Tibial nerve (tissue), 4 donors: ENCODE data around the gene DGKD.

Experiments
- EP300 ChIP-seq, 2 donors: sonication (generic); formaldehyde crosslinking; IDR thresholded peaks; one replicate each; pipeline ENCODE4 v1.6.1; 2017; ENCODE audit warnings: antibody characterized with exemption in 2 of 2, mild to moderate bottlenecking in 1 of 2
- POLR2A ChIP-seq, 2 donors: fragments of 450-650 bp; IDR thresholded peaks; one replicate each; pipeline ENCODE4 v1.6.1; 2017; ENCODE audit warnings: antibody characterized with exemption in 2 of 2, mild to moderate bottlenecking in 2 of 2, moderate library complexity in 2 of 2
- TF ChIP-seq, protein P1 (sequence below), 5 experiments: fragments of 200-600 bp in 3 of 5; fragments of 450-650 bp in 2 of 5; sonication (generic) in 3 of 5; IDR thresholded peaks; one replicate each; pipeline ENCODE4 v1.5.1; 2016 to 2019; ENCODE audit warnings: antibody characterized with exemption in 5 of 5, mild to moderate bottlenecking in 3 of 5, moderate library complexity in 2 of 5

DNA sequence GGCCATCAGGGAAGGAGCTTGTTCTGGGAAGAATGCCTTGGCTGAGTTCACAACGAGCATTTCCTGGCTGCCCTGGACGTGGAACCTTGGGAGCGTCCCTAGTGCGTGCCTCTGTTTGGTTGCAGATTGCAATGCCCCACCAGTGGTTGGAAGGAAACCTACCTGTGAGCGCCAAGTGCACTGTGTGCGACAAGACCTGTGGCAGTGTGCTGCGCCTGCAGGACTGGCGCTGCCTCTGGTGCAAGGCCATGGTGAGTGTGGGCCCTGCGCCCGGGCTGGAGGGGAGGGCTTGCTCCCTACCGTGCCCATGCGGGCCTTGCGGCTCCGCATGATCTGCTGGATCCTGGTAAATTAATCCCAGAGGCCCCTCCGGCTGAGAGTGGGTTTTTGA, 81.9 kb downstream of the DGKD start:
- TF ChIP-seq, protein P1, sequence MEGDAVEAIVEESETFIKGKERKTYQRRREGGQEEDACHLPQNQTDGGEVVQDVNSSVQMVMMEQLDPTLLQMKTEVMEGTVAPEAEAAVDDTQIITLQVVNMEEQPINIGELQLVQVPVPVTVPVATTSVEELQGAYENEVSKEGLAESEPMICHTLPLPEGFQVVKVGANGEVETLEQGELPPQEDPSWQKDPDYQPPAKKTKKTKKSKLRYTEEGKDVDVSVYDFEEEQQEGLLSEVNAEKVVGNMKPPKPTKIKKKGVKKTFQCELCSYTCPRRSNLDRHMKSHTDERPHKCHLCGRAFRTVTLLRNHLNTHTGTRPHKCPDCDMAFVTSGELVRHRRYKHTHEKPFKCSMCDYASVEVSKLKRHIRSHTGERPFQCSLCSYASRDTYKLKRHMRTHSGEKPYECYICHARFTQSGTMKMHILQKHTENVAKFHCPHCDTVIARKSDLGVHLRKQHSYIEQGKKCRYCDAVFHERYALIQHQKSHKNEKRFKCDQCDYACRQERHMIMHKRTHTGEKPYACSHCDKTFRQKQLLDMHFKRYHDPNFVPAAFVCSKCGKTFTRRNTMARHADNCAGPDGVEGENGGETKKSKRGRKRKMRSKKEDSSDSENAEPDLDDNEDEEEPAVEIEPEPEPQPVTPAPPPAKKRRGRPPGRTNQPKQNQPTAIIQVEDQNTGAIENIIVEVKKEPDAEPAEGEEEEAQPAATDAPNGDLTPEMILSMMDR (IDR thresholded peaks at IDR 0.05): no peak
- TF ChIP-seq POLR2A (IDR thresholded peaks at IDR 0.05): no peak
- TF ChIP-seq EP300 (IDR thresholded peaks at IDR 0.05): no peak
